Measurements from ENCODE around the gene TSN.
"Not testable (repeated sequence)": the region's sequence is repeated elsewhere in the genome, so short reads cannot be mapped to it uniquely, and the experiment has no call there.

TSN gene

DNA sequence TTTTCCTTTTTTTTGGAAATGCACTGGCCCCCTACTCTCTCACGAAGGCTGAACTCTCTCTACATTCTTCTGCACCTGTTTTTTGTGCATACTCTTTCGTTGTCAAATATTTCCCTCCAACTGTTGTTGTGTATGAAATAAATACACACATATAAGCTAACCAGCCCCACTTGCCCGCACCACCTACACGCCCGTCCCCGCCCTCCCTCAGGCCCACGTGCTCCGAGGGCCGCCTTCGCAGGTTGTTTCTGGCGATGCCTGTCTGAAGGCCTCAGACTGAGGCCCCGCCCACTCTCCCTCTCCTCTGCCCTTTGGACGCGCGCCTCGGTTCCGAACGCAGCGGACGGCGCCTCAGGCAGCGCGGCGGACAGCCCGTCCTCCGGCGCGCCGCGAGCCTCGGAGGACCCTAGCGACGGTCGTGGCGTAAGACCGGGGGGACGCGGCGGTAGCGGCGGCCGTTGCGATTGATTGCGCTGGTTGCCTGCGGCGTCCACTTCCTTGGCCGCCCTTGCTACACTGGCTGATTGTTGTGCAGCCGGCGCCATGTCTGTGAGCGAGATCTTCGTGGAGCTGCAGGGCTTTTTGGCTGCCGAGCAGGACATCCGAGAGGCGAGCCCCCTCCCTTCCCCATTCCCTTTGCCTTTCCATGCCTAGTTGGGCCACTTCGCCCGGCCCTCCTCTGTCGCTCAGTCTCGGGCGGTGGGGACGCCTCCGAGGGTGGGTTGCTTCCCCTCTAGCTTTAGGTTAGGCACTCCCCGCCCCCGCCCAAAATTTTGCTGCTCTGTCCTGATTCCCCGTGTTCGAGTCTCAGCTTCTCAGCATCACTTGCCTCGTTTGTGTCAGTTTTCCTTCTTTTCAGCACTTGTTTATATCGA lies at the start of gene TSN:
TSN (plus strand) TSS at position 415 of the 875 bp plus-strand sequence; CDS start at position 544, 129 bp downstream.
- DNase-seq (ENCODE audit: low spot score), result peak; percentile 97

DNA sequence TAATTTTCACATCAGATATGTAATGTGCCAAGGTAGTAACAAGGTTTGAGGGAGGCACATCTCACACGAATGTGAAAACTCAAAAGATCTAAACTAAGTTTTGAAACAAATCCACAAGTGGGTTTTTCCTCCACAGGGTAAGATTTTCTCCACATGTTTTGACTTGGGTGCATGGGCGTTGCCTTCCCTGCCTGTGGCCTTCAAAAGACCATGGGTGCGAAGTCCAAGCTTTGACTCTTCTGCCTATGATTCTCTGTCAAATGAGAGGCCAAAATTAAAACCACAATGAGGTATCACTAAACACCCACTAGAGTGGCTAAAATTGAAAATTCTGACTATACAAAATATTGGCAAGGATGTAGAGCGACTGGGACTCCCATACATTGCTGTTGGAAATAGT lies 49.5 kb upstream of the TSN start:
- DNase-seq (ENCODE audit: low spot score), result no peak

DNA sequence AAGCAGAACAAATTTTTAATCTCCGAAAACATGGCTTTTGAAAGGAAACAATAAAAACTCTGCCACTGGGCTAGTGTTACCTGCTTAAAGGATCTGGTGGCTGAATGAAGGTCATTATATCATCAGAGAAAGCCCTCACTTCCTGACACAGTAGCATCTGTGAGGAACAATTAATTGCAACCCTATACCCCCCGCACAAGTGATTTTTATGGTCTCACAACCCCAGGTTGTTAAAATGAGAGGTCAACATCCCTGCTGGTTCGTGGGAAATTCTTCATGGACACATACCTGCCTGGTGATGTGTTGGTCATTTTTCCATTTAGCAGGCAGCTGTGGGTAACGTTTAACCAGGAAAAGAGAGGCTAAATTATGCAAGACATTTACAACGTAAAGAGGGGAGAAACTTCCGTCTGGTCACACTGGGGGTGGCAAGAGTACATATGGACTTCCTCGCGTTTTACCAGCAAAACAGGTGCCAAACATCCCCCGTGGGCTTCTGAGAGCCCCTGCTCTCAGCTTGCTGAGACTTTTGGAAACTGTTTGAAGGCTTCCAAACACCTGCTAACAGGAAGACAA lies 48.0 kb upstream of the TSN start:
- DNase-seq (ENCODE audit: low spot score), result no peak

DNA sequence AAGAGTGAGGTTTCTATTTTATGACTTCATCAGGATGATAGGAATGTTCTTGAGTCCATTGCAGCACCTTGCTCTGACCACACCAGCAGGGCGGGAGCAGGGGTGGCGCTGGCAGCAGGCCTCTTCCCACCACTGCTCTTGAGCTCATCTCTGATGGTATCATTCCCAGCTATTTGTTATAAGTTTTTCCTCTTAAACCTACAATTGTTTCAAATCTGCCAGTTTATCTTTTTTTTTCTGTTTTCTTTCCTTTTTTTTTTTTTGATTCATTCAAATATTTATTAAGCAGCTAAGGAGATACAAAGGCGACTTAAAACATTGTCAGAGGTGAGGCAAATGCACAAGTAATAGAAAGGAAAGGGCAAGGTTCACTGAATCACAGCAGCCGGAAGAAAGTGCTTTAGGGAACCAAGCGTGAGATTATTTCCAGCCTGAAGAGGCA lies 47.5 kb upstream of the TSN start:
- no peak for DNase-seq (ENCODE audit: low spot score)

DNA sequence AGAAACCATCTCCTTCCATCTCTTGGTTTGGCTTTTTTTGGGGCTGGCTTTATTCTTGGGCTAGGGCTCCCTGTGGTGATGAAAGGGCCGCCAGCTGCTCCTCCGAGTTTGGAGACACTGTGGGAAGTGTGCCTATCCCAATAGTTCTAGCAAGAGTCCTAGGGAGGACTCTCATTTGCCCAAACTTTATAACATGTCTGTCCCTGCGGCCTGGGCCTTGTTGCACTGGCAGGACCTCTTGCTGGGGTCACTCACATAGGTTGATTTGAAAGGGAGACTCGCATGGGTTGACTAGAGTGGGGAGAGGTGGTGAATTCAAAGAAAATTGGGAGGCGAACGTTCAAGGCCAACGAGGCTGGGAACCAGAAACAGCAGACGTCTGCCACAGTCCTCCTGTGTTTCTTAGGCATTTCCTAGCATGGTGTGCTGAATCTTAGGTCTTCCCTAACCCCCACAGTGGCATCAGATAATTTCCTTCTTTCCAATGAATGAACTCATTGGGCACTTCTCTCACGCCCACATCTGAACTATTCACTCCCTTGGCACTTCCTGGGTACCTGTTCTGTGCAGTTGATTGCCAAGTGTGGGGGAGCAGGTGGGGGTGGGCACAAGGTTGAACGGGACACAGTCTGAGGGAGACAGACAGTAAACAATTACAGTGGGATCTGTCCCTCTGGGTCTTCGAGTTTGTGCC lies 45.5 kb upstream of the TSN start:
- DNase-seq (ENCODE audit: low spot score), result no peak

DNA sequence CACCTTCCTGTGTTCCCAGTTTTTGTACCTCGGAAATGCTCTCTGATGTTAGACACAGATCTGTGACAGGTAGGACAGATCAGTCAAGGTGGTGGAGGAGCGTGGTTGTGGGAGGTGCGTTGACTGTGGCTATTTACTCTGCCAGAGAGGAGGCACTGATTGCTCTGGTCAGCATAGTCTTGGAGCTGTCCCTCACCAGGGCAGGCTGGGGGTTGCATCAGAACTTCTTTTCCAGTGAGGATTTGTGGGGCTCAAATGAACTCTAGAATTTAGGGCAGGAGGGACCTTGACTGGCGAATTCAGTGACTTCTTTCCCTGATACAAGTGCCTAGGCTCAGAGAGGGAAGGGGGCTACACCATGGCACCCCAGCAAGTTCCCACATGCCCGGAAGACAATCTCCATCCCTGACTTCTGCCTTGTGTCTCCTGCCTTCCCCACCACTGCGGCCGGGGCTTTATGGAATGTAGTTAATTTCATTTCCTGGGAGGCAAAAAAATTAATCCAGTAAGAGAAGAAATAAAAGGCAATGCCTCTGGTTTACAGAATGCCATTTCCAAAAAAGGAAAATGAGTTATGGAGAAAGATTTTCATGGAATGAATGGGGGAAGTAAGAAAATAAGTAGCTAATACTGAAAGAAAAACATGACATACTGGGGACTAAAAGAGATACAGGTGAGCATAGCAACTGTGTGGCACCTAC lies 44.8 kb upstream of the TSN start:
- no peak for DNase-seq (ENCODE audit: low spot score)

DNA sequence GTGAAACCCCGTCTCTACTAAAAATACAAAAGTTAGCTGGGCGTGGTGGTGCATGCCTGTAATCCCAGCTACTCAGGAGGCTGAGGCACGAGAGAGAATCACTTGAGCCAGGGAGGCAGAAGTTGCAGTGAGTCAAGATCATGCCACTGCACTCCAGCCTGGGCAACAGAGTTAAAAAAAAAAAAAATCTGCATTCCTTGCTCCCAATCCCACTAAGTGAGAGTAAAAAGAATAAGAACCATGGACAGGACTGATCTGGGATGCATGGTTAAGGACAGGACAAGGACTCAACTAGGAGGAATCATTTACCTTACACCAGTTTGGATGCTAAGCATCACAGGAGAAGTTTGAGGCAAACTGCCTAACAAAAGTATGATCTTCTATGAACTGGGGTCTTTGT lies 44.0 kb upstream of the TSN start:
- not testable (repeated sequence) for DNase-seq (ENCODE audit: low spot score)

DNA sequence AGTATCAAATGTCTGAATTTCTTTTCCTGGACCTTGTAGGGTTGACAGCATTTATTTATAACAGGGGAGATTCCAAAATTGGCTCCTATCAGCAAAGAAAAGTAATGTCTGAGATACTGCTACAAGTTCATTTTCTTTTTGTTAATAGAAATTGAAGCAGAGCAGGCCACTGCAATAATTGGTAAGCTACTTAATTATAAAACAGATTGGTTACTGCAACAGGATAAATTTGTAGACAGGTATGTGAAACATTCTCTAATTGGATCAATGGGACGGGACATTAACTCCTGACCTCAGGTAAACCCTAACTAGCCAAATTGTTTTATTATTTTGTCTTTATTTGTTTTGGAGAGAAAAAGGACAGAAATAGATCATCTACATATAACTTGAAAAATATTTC lies 39.3 kb upstream of the TSN start:
- DNase-seq (ENCODE audit: low spot score), result no peak

DNA sequence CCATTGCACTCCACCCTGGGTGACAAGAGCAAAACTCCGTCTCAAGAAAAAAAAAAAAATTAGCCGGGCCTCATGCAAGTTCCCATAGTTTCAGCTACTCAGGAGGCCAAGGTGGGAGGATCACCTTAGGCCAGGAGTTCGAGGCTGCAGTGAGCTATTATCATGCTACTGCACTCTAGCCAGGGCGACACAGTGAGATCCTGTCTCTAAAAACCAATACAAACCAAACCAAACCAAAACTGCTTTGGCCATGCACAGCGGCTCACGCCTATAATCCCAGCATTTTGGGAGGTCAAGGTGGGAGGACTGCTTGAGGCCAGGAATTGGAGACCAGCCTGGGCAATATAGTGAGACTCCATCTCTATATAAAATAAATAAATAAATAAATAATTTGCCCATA lies 37.9 kb upstream of the TSN start:
- no peak for DNase-seq (ENCODE audit: low spot score)

DNA sequence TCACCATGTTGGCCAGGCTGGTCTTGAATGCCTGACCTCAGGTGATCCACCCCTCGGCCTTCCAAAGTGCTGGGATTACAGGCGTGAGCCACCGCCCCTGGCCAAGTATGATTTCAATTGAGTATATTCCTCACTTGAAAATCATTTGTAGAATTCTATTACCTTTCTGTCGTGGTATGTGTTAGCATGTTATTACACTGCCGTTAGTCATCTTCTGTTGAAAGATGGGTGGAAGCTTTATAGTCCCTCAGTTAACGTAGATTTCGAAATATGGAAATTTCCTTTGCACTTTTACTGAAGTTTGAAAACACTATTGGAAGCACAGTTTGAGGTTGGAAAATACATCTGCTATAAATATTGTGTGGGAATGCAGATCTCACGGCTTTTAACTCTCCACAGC lies 33.5 kb upstream of the TSN start:
- peak; percentile 75 for DNase-seq (ENCODE audit: low spot score)

DNA sequence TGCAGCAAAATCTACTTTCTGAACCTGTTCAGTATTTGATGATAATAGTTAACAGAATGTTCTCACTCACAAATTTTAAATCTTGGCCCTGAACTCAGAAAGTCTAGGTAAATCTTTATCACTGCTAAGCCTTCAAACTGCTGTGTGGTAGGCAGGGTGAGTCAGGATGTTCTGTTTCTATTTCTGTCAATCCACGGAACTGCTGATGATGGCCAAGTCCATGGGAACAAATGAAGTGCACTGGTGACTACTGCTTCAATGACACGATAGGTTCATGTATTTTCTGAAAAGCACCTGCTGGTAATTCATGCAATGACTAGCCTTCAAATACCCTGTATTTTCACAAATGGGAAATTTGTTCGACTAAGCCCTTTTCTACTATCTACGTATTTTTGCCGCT lies 33.0 kb upstream of the TSN start:
- peak; percentile 62 for DNase-seq (ENCODE audit: low spot score)

DNA sequence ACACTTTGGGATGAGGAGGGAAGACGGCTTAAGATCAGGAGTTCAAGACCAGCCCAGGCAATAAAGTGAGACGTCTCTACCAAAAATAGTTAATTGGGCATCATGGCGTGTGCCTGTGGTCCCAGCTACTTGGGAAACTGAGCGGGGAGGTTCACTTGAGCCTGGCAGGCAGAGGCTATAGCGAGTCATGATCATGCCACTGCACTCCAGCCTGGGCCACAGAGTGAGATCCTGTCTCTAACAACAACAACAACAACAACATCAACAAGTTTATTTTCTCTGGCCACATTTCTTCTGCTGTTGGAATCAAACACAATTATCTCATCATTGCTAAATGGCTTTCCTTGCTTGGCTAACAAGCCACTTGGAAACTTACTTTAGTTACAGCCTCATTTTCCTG lies 32.1 kb upstream of the TSN start:
- DNase-seq (ENCODE audit: low spot score), result no peak

DNA sequence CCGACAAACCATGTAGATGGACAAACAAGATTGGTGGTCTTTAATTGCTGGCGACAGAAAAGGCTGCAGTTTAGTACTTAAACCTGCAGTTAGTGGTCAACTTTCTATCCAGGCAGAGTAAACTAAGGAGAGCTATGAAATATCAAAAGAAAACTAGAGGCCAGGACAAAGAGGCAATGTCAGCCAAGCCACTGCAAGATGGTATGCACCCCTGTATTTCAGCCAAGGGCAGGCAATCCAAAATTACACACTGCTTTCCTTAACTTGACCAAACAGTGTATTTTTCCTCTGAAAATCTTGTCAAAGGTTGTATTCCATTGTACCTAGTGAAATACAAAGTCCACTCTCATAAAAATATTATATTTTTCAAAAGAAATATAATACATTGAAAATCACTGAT lies 28.1 kb upstream of the TSN start:
- DNase-seq (ENCODE audit: low spot score), result no peak

DNA sequence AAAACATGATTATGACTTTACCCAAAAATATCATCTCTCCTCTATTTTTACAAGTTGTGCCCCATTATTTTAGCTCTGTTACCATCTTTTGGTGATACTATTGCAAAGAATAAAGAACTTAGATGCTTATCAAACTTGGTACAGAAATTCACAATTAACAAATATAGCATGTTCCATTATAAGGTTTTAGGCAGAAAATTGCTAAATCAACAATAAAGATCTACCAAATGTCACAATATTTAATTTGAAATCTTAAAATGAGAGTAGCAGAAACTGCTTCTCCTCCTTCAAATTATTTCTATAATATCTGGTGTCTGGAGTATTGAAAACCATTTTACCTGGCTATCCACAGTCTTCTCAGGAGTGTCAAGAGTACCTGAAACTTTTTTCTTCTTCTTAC lies 27.5 kb upstream of the TSN start:
- DNase-seq (ENCODE audit: low spot score), result no peak

DNA sequence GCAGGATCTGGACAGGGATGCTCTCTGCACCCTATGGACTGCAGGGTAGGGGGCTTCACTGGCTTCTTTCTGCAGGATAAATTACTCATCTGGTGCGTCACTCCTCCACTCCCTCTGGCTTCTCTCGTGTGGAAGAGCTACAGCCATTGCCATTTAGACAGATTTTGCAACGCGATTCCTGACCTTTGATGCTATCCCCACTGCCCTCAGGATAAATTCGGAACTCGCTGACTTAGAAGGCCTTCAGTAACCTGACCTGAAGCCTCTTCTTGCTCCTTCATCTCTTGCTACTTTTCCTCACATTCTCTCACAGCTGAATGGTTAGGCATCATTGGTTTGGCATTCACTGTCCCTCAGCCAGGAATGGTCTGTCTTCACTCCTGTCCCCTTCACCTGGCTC lies 24.1 kb upstream of the TSN start:
- no peak for DNase-seq (ENCODE audit: low spot score)

DNA sequence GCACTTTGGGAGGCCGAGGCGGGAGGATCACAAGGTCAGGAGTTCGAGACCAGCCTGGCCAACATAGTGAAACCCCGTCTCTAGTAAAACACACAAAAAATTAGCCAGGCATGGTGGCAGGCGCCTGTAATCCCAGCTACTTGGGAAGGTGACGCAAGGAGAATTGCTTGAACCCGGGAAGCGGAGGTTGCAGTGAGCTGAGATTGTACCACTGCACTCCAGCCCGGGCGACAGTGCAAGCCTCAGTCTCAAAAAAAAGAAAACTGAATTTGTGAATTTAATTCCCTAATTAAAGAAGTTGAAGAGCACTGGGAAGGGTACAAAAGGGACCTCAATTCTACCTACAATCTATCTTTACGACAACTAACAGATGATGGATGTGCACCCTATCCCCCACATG lies 20.9 kb upstream of the TSN start:
- DNase-seq (ENCODE audit: low spot score), result not testable (repeated sequence)

DNA sequence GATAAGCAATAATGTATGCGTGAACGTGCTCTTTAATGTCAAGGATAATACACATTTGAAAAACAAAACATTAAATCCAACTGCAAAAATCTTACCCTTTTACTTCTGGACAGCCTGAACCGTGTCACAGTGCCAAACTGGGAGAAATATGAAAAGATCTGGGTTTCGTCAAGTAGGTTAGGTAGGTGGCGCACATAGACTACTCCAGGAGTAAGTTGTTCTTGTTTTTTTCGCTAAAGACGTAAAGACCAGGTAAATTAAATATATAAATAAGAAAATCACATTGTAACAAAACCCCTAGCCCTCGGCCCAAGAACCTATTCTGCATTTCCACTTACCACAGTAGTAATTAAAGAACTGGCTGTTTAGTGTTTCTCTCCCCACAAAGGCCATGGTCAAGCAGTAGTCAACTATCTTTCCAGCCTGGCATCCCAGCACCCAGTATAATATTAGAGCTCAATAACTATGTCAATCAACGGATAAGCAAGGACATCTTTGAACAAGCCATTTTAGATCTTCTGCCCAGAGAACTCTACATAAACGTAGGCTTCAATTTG lies 19.9 kb upstream of the TSN start:
- DNase-seq (ENCODE audit: low spot score), result no peak

DNA sequence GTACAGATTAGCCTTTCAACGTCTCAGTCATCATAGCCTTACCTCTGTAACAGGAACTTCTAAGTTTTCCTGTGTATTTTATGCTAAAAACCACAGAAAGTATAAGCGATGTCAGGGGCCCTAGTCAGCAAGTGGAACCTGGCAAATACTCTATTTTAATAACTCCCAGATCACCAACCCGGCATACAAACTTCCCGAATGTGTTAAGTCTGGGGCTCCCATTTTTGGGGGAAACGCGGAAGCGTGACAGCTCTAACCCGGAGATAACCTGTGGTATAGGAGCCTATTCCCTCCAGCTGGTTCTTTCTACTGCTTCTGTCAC lies 19.4 kb upstream of the TSN start:
- no peak for DNase-seq (ENCODE audit: low spot score)

DNA sequence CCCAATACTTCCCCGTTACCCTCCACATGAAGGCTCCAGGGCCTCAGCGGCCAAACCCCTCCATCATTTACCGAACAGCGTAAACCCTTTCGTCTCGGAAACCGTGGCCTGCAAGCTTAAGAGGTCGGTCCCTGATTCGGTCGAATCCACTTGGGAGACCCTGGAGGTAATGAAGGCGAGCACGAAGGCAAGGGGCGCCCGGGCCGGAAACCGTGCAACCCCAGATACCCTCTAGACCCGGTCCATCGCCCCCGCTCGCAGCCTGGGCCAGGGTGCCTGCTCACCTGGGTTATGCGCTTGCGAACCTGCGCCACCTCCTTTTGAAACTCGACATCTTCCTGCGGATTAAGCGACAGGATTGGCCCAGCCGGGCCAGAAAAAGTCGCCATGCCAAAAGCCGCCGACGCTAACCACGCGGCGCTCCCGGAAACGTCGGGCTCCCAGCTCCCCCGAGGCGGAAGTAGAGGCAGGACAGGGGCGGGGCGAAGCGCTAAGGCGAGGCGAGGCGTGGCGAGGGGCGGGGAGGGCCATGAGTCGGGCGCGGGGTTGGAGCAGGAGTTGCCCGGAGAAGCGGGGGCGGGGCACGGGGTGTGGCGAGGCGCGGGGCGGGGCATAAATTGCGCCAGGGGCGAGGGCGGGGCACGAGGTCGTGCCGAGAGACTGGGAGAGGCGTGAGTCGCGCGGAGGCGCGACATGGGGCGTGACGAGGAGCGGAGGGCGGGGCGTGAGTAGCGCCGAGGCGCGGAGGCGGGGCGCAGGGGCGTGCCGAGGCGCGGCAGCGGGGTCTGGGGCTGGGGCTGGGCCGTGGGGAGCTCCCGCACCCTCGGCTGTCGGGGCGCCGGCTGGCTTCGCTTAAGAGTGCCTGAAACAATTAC lies 18.8 kb upstream of the TSN start, which contains the start of gene NIFK:
NIFK (minus strand) TSS at position 414 of the 875 bp plus-strand sequence; CDS start at position 389, 25 bp downstream.
- peak; percentile 99 for DNase-seq (ENCODE audit: low spot score)

DNA sequence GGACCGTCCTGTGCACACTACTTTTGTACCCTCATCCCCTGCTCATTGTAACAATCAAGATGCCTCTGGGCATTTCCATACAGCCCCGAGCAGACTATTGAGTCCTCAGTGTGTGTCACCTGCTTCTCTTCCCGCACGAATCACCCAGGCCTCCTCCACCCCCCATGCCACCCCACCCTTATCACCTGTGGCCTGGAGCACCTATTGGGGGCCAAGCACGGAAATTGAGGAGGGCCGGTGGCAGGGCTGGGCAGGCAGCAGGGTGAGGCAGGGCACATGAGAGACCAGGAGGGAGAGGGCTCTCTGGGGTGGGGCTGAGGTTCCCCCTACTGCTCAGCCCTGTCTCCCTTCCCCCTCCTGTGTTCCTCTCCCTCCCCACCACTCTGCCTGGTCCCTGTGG lies 14.5 kb upstream of the TSN start:
- no peak for DNase-seq (ENCODE audit: low spot score)

DNA sequence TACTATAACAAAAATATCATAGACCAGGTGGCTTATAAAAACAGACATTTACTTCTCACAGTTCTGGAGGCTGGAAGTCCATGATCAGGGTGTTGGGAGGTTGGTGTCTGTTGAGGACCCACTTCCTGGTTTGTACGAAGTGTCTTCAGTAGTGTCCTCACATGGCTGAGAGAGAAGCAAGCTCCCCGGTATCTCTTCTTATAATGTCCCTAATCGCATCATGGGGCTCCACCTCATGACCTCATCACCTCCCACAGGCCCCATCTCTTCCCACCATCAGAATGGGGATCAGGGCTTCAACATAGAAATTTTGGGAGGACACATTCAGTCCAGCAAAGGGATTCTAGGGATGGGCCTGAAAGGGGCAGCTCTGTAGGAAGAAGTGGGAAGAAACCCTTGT lies 14.0 kb upstream of the TSN start:
- DNase-seq (ENCODE audit: low spot score), result no peak

Data from AG08395 (cell line).